Stimulated activated effector memory CD8-positive, alpha-beta T cell treated with anti-CD3 and anti-CD28 coated beads, Interleukin-12 subunit alpha, Interleukin-12 subunit beta, amount 100 ng/mL, for 72 hours (primary cell): ENCODE results near the gene STRADB.

ENCODE experiments used
- ATAC-seq: fragments of 150-1000 bp; cut with Tn5 transposase; 2 replicates; pipeline ENCODE4 v1.10.0; 2021
- DNase-seq, 2 donors: peaks; one replicate each; pipeline ENCODE4 v3.0.0; 2021 to 2022; ENCODE audit warnings: low spot score in 2 of 2
- H3K27ac Mint-ChIP-seq: one replicate; pipeline ENCODE4 v1.8.0; 2022; ENCODE audit warnings: mild to moderate bottlenecking, mixed read lengths
- H3K36me3 Mint-ChIP-seq: one replicate; pipeline ENCODE4 v1.8.0; 2022; ENCODE audit warnings: mild to moderate bottlenecking, mixed read lengths
- H3K4me1 Mint-ChIP-seq: one replicate; pipeline ENCODE4 v1.8.0; 2022; ENCODE audit warnings: mixed read lengths
- H3K4me3 Mint-ChIP-seq: one replicate; pipeline ENCODE4 v1.8.0; 2022; ENCODE audit warnings: mild to moderate bottlenecking, mixed read lengths
- H3K9me3 Mint-ChIP-seq: one replicate; pipeline ENCODE4 v1.8.0; 2022; ENCODE audit warnings: mixed read lengths

Gene STRADB, protein sequence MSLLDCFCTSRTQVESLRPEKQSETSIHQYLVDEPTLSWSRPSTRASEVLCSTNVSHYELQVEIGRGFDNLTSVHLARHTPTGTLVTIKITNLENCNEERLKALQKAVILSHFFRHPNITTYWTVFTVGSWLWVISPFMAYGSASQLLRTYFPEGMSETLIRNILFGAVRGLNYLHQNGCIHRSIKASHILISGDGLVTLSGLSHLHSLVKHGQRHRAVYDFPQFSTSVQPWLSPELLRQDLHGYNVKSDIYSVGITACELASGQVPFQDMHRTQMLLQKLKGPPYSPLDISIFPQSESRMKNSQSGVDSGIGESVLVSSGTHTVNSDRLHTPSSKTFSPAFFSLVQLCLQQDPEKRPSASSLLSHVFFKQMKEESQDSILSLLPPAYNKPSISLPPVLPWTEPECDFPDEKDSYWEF

DNA sequence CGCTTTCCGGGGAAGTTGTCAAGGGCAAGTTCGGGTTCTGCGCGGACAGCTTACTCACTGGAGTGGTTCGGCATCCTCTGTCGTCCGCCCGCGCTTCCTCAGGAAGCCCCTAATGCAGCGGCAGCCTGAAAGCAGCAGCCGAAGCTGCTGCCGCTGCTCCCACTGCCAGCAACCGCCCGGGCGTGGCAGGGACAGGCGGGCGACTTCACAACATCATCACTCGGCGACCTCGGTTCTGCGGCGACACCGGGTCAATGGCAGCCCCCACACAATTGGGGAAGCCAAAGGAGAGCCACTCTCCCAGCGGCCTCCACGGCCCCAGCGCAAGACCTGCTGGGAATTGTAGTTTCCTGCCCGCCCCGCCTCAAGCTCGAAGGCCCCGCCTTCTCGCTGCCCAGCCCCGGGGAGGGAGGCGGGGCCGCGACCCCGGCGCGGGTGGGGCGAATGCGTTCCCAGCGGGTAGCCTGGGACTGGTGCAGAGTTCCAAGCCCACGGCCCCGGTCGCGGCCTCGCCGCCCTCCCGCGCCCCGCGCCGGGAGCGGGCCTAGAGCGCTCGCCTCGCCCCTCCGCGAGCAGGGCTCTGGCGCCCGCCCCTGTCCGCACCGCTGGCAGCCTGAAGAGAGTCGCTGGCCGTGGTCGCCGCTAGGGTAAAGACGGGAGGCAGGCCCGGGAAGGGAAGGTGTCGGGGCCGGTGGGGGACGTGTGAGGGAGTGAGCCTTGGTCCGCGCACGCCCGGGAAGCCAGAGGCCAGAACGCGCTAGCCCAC is at the start of gene STRADB, which contains the start of gene TRAK2:
Gene STRADB, plus strand, starts transcription at position 449 of the 766 bp plus-strand sequence. CDS start 3,101 bp downstream, outside the sequence.
Gene TRAK2, minus strand, starts transcription at position 167 of the 766 bp plus-strand sequence. CDS start 30,951 bp downstream, outside the sequence.
- Mint-ChIP-seq H3K36me3 (peaks cover 12% of the 10 kb centered on the region), H3K4me3 (peak within 1 kb of the TSS; percentile 96), H3K9me3 (no peaks in the 10 kb centered on the region), H3K27ac (peak within 1 kb of the TSS; percentile 93), H3K4me1 (peaks cover 31% of the 10 kb centered on the region)
- DNase-seq (peak; percentile 91 to 96), ATAC-seq (peak; percentile 95)

DNA sequence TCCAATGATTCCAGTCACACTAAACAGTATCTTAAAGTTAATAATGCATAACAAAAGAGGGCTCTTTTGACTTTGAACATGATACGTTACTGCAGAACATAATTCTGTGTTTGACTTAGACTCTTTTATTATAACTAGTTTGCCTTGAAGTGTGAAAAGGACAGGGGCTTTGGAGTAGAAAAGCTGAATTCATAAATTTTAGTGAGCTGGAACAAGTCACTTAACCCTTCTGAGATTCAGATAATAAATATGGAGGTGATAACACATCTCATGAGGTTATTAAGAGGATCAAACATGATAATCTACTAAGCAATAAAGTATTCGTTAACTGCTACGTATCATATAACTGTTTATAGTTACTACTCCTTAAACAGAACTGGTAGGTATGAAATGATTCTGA is 49.7 kb upstream of the STRADB start:
- Mint-ChIP-seq H3K4me1 (peaks cover 22% of the 10 kb centered on the region), H3K9me3 (no peaks in the 10 kb centered on the region), H3K4me3 (no peak overlapping the region), H3K36me3 (peaks cover 30% of the 10 kb centered on the region), H3K27ac (no peak overlapping the region)
- no peak for DNase-seq
- no peak for ATAC-seq

DNA sequence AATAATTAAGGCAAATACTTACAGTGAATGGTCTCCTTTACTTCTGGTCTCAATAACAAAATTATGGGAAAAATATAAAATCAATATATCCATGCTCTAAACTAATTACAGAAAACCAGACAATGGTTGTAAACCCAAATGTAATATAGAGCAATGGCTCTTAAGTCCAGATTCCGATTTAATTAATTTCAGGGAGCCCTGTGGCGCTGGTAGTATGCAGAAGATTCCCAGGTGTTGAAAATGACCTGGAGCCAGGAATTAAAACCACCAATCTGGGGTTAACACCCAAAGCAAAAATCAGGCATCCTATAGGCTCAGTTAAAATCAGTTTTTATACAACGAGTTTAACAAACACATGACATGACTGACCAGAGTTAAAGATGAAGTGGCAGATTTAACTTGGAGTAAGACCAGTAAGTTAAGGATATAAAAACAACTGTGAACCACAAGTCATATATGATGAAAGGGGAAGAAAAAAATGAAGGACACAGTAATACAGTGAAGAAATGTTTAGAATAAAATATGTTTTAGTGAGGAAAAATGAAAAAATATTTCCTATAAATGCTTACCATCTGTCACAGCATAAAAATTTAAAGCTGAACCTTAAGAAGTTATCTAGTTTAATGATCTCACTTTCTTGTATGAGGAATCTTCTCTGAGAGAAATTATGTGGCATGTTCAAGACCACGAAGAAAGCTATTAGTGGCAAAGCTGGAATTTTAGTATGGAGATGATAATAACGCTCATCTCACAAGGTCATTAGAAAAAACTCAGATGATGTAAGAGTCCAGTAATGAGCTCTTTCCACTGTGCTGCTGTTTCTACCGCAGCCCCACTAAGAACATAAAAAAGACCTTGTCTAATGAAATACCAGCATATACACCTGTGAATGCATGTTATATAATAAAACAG is 48.6 kb upstream of the STRADB start:
- H3K27ac Mint-ChIP-seq: no peak overlapping the region
- H3K4me3 Mint-ChIP-seq: no peak overlapping the region
- peaks cover 22% of the 10 kb centered on the region for H3K4me1 Mint-ChIP-seq
- DNase-seq (no peak), ATAC-seq (no peak)
- no peaks in the 10 kb centered on the region for H3K9me3 Mint-ChIP-seq
- peaks cover 21% of the 10 kb centered on the region for H3K36me3 Mint-ChIP-seq

DNA sequence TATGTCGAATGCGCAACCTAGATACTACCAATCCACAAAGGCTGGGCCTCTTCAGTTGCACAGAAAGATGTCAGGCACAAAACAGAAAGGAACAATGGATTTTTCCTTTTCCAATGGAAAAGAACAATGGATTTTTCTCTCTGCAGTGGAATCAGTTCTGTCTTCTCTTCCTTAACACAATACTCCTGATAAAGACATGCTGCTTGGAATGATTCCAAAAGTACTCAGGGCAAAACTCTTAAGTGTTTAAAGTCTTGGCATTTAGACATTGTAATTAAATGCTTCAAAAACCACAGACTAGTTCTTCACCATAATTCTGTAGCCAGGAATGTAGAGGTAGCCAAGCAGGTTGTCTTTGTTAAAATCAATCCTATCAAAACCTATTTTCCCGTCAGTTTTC is 47.7 kb upstream of the STRADB start:
- Mint-ChIP-seq H3K9me3 (no peaks in the 10 kb centered on the region), H3K27ac (peak overlapping the region; percentile 2), H3K4me3 (no peak overlapping the region), H3K4me1 (peaks cover 22% of the 10 kb centered on the region), H3K36me3 (peaks cover 11% of the 10 kb centered on the region)
- DNase-seq: no peak
- no peak for ATAC-seq

DNA sequence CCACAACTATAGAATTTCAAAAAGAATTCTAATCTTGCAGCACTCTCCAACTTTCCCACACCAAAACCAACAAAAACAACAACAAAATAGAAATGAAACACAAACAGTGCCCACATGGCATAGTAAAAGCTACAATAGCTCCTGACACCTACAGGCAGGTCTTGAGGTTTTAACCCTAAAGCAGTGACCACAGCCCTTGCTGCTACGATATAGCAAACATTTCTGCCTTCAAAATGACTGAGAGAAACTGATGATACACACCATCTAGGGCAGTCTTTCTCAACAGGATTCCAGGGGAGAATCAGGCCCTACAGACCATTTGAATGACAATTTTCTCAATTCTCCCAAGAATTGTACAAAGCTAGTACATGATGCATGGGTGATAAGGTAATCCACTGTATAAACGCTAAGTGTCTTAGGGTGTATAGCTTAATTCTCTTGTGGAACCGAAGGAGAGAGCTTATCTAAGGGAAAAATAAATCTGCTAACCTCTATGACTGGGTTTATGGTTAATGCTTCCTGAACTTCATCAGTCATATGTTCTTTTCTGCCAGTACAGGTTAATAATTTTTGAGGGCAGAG is 46.8 kb upstream of the STRADB start:
- H3K4me1 Mint-ChIP-seq: peaks cover 22% of the 10 kb centered on the region
- H3K9me3 Mint-ChIP-seq: no peaks in the 10 kb centered on the region
- H3K4me3 Mint-ChIP-seq: no peak overlapping the region

DNA sequence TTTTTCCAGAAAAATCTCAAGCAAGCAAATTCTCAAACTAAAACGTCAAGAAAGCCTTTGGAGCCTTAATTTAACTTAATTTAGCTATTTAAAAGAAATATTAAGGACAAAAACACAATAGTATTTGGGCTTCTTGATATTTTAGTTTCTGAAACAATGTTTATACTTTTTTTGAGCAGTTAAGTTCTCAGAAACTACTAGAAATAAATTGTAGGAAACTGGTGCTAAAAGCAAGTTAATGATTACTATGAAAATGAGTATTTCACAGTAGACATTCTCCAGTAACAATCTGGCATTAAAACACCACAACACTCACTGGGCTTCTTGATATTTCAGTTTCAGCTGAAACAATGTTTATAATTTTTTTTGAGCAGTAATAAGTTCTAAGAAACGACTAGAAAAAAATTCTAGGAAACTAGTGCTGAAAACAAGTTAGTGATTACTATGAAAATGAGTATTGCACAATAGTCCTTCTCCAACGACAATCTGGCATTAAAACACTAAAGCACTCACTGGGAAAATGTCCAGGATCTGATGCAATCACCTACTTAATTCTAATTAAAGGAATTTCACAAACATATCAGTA is 45.4 kb upstream of the STRADB start:
- Mint-ChIP-seq H3K27ac (no peak overlapping the region), H3K4me1 (peaks cover 22% of the 10 kb centered on the region), H3K36me3 (peaks cover 8% of the 10 kb centered on the region), H3K9me3 (no peaks in the 10 kb centered on the region), H3K4me3 (no peak overlapping the region)
- DNase-seq (no peak), ATAC-seq (peak; percentile 69)

More for the DNA sequence above, 46.8 kb upstream of the STRADB start:
- H3K36me3 Mint-ChIP-seq: peaks cover 8% of the 10 kb centered on the region
- DNase-seq: no peak
- peak; percentile 95 for ATAC-seq
- peak overlapping the region; percentile 2 for H3K27ac Mint-ChIP-seq

DNA sequence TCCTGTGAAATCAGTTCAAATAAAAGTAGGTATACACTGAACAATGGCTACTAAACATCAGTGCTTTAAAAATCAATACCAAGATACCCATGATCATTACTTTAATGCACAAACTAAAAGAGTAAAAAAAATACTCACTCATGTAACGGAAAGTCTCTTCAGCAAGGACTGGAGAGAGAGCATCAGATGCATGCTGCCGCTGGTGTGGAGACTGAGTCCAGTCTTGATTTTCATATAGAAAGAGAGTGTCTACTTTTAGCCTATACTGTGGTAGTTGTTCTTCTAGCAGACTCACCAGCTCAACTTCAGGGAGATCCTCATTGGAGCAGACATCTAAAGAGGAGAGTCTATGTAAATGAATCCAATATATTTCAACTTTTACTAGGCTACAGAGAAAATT is 44.3 kb upstream of the STRADB start:
- H3K36me3 Mint-ChIP-seq: peaks cover 8% of the 10 kb centered on the region
- DNase-seq (no peak), ATAC-seq (no peak)
- H3K9me3 Mint-ChIP-seq: no peaks in the 10 kb centered on the region
- H3K4me1 Mint-ChIP-seq: peaks cover 17% of the 10 kb centered on the region
- no peak overlapping the region for H3K4me3 Mint-ChIP-seq
- H3K27ac Mint-ChIP-seq: no peak overlapping the region

DNA sequence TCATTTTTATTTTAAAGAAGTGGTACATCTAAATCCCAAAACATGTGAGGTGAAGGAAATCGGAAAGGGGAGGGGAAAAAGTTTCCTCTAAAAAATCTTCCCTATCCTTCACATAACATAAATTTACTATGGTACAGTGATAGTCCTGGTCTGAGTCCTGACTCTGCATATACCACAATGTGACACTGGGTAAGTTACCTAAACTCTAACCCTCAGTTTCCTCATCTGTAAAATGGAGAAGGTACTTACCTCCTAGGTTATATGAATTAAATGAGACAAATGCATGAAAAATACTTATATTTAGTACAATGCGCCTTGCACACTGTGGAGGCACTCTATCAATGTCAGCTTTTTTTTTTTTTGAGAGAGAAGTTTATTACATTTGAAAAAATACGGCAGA is 42.6 kb upstream of the STRADB start:
- H3K27ac Mint-ChIP-seq: no peak overlapping the region
- no peak overlapping the region for H3K4me3 Mint-ChIP-seq
- peaks cover 8% of the 10 kb centered on the region for H3K36me3 Mint-ChIP-seq
- no peak for ATAC-seq
- peaks cover 13% of the 10 kb centered on the region for H3K4me1 Mint-ChIP-seq
- DNase-seq: no peak
- H3K9me3 Mint-ChIP-seq: no peaks in the 10 kb centered on the region

DNA sequence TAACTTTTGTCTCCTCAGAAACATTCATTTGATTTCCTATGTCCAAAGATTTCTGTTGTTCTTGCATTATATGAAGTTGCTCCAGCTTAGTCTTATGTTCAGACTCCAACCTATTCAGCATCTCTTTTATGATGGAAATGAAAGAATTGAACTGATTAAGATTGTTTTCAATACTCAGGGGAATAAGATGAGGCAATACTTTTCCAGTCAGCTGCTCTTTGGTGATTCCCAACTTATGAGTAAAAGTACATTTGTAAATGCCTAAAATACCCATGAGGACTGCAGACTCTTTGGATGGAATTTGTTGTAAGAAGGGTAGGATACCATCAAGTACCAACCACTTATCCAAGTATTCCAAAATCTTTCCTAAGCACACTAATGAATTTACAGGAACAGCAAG is 40.1 kb upstream of the STRADB start:
- H3K4me3 Mint-ChIP-seq: no peak overlapping the region
- H3K4me1 Mint-ChIP-seq: no peaks in the 10 kb centered on the region
- ATAC-seq (no peak), DNase-seq (no peak)
- H3K27ac Mint-ChIP-seq: no peak overlapping the region
- H3K9me3 Mint-ChIP-seq: no peaks in the 10 kb centered on the region
- H3K36me3 Mint-ChIP-seq: no peaks in the 10 kb centered on the region

DNA sequence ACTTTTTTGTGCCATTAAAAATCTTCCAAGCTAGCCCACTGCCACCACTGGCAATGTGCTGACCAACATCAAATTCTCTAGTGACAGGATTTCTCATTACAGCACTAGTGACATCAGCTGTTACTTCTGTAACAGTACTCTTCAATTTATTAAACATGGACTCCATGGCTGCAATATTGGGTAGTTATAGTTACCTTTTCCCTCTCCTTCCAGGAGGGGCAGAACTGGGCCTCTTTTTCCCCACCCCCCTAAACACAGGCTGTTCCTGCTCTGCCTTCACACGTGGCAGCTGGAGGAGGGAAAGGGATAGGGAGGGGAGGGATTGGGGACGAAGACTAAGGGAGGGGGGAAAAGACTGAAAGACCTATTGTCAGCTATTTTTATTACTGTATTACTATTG is 38.4 kb upstream of the STRADB start:
- DNase-seq: no peak
- H3K9me3 Mint-ChIP-seq: no peaks in the 10 kb centered on the region
- ATAC-seq: no peak
- peaks cover 4% of the 10 kb centered on the region for H3K36me3 Mint-ChIP-seq
- H3K27ac Mint-ChIP-seq: no peak overlapping the region
- no peaks in the 10 kb centered on the region for H3K4me1 Mint-ChIP-seq
- no peak overlapping the region for H3K4me3 Mint-ChIP-seq

DNA sequence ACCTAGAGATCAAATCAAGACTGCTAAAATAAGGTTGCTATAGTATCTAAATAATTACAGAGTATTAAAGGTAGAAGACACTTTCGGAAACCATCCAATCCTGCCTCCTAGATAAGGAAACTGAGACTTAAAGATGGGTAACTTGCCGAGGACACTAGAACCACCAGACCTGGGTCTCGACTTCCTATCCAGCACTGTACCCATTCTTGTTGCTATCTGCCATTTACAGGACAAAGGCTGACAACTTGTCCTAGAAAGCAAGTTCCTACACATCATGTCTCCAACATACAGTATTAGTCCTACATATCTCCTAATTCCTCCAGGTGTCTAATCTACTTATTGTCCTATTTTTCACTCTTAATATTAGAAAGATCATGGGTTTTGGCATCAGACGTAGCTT is 38.0 kb upstream of the STRADB start:
- Mint-ChIP-seq H3K36me3 (peaks cover 4% of the 10 kb centered on the region), H3K4me1 (peaks cover 2% of the 10 kb centered on the region), H3K4me3 (no peak overlapping the region)

DNA sequence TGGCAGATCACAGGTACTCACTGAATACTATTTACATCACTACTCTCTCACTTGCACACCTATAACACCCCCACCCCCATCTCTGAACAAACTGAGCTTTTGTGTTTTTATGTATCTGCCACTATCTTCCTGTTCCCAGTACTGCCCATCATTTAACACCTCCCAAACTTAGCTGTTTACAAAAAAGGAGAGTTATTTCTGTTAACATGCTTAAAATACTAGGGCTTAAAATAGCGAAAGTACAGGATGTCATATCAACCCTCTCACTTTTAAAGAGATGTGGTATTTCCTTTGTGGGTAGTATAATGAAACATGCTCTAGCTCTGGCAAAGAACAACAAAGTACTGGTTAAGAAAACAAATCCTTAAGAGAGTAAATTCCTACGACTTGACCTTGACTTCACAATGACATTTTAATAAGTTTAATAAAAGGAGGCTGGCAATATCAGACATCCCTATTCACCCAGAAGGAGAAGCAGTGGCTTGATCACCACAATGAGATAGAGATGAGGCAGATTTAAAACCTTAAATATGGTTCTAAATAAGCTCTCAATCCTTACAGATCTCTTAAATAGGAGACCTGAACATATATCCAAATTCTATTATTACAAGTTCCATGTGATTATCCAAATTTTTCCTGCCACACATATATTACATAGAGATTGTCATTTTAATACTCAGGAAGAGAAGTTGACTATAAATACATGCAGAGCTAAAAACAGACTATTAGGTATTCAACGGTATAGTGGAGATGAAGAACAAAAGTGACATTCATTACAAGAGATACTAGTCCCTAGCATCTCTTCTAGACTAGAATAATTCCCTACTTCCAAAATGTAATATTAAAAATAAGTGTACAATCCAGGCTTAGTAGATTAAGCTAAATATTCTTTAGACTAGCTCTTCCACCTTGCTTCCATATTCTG is 37.2 kb upstream of the STRADB start:
- peaks cover 10% of the 10 kb centered on the region for H3K4me1 Mint-ChIP-seq
- peak; percentile 93 for ATAC-seq
- DNase-seq: no peak
- H3K36me3 Mint-ChIP-seq: peaks cover 8% of the 10 kb centered on the region
- no peaks in the 10 kb centered on the region for H3K9me3 Mint-ChIP-seq
- no peak overlapping the region for H3K4me3 Mint-ChIP-seq
- H3K27ac Mint-ChIP-seq: no peak overlapping the region

More for the DNA sequence above, 38.0 kb upstream of the STRADB start:
- Mint-ChIP-seq H3K9me3 (no peaks in the 10 kb centered on the region), H3K27ac (no peak overlapping the region)
- DNase-seq: no peak
- ATAC-seq: no peak

DNA sequence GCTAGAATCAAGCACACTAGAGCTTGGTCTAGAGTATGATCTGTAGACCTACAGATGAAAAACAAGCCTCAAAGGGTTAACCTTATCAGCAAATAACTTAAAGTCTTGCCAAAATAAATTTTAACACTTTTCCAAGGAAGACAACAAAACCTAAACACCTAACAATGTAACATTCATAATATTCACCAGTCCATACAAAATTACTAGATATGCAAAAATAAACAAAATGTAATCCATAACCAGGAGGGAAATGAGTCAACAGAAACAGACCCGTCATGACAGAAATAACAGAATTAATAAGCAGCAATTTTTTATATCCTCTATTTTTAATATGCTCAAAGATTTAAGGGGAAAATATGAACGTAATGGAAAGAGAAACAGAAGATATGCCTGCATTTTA is 36.4 kb upstream of the STRADB start:
- H3K36me3 Mint-ChIP-seq: peaks cover 16% of the 10 kb centered on the region
- H3K4me3 Mint-ChIP-seq: no peak overlapping the region
- ATAC-seq (no peak), DNase-seq (no peak)
- peaks cover 16% of the 10 kb centered on the region for H3K4me1 Mint-ChIP-seq
- no peaks in the 10 kb centered on the region for H3K9me3 Mint-ChIP-seq
- no peak overlapping the region for H3K27ac Mint-ChIP-seq
